SJCRH30 (cell line): Measurements from ENCODE around the gene SQOR. TPM values are rescaled to one million over a fixed set of nuclear protein-coding genes. Genes with fewer than 3 reads are reported as not detected.

Experiments
- DNase-seq, 2 experiments: peaks; one replicate each; pipeline ENCODE4 v3.0.0-alpha.2; 2015 to 2020
- H3K27ac ChIP-seq: fragments of 250-450 bp; sonication (Bioruptor Pico); 2 replicates; pipeline ENCODE4 v1.5.1; 2020; ENCODE audit warnings: mild to moderate bottlenecking, moderate library complexity
- H3K27me3 ChIP-seq: fragments of 250-450 bp; sonication (Bioruptor Pico); 2 replicates; pipeline ENCODE4 v1.5.1; 2020; ENCODE audit warnings: mild to moderate bottlenecking, moderate library complexity
- H3K36me3 ChIP-seq: fragments of 250-450 bp; sonication (Bioruptor Pico); 2 replicates; pipeline ENCODE4 v1.5.1; 2020; ENCODE audit warnings: mild to moderate bottlenecking, moderate library complexity
- H3K4me1 ChIP-seq: fragments of 250-450 bp; sonication (Bioruptor Pico); 2 replicates; pipeline ENCODE4 v1.5.1; 2020; ENCODE audit warnings: mild to moderate bottlenecking, moderate library complexity
- H3K4me3 ChIP-seq: fragments of 250-450 bp; sonication (Bioruptor Pico); 2 replicates; pipeline ENCODE4 v1.5.1; 2020; ENCODE audit warnings: mild to moderate bottlenecking, moderate library complexity
- H3K9me3 ChIP-seq: fragments of 250-450 bp; sonication (Bioruptor Pico); replicated peaks from 2 replicates; pipeline ENCODE4 v1.5.1; 2020; ENCODE audit warnings: mild to moderate bottlenecking, moderate library complexity
- total RNA-seq: library from RNA; depleted of rRNA; stranded (reverse); fragments of >200 nt; shearing (Covaris generic); gene quantifications from 2 replicates; pipeline ENCODE4 v1.2.3, GENCODE V29; 2014

Gene SQOR
- total RNA-seq, 1 experiment from 2014 or later: 0.67 TPM

DNA sequence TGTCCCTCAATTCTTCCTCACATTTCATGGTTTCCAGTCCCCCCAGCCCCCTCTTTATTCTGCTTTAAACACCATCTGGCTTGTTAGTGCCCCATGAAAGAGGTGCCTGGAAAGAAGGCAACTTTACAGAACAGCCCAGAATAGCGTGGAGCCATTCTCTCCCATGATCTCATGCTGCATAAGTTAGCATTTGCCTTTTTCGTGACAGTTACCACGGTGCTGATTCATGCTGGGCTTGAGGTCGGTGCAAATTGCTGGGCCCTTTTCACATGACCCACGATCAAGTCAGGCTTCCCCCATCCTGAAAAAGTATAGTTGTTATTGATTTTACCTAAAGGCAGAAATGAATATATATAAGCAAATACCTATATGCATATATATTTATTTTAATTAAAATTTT, 29.6 kb downstream of the SQOR start:
- H3K9me3 ChIP-seq: no peaks in the 10 kb centered on the region
- H3K4me3 ChIP-seq: no peak overlapping the region
- no peaks in the 10 kb centered on the region; the same call in none of the 2 replicates for H3K27me3 ChIP-seq
- no peaks in the 10 kb centered on the region for H3K4me1 ChIP-seq
- no peaks in the 10 kb centered on the region for H3K36me3 ChIP-seq
- no peak overlapping the region for H3K27ac ChIP-seq
- DNase-seq: no peak

DNA sequence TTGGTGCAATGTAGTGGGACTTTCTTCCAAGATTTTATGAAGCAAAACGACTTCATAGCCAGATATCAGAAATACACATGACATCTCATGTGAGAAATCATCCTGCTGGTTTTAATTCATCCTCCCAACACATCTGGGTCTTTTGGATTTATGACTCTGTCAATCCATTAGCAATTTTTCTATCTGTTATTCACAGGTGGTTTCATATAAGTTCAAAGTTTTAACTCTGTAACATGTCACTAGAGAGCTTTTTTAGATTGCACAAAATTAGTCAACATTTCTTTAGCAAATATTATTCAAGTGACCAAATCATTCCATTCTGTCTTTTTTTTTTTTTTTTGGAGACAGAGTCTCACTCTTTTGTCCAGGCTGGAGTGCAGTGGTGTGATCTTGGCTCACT, 30.4 kb downstream of the SQOR start:
- DNase-seq: no peak
- H3K4me1 ChIP-seq: no peaks in the 10 kb centered on the region
- no peaks in the 10 kb centered on the region for H3K36me3 ChIP-seq
- no peaks in the 10 kb centered on the region; the same call in none of the 2 replicates for H3K27me3 ChIP-seq
- H3K4me3 ChIP-seq: no peak overlapping the region
- H3K9me3 ChIP-seq: no peaks in the 10 kb centered on the region
- no peak overlapping the region for H3K27ac ChIP-seq

DNA sequence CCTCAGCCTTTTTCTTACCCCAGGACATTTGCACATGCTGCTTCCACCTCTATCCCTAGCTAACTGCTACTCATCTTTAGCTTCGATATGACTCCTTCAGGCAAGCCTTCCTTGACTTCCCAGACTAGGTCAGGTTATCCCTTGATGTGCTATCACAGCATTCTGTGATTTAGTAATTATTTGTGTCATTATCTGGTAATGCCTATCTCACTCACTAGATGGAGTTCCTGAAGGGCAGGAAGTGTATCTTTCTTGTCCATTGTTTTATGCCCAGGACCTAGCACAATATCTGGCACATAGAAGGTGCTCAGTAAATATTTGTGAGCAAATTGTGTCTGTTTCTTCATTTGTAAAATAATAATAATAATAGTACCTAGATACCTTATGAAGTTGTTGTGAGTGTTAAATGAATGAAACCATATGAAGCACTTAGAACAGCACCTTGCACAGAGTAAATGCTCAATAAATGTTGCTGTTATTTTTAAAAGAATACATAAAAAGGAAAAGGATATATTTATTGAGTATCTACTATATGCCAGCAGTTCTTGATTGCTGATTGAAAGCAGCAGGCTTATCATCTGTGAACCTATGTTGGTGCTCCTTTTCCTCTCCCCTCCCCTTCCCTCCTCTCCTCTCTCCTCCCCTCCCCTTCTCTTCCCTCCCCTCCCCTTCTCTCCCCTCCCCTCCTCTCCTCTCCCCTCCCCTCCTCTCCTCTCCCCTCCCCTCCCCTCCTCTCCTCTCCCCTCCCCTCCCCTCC, 31.5 kb downstream of the SQOR start:
- DNase-seq: no peak
- Histone ChIP-seq H3K4me1 (no peaks in the 10 kb centered on the region), H3K36me3 (no peaks in the 10 kb centered on the region), H3K27me3 (no peaks in the 10 kb centered on the region; the same call in 1 of the 2 replicates), H3K9me3 (no peaks in the 10 kb centered on the region), H3K27ac (no peak overlapping the region), H3K4me3 (no peak overlapping the region)

DNA sequence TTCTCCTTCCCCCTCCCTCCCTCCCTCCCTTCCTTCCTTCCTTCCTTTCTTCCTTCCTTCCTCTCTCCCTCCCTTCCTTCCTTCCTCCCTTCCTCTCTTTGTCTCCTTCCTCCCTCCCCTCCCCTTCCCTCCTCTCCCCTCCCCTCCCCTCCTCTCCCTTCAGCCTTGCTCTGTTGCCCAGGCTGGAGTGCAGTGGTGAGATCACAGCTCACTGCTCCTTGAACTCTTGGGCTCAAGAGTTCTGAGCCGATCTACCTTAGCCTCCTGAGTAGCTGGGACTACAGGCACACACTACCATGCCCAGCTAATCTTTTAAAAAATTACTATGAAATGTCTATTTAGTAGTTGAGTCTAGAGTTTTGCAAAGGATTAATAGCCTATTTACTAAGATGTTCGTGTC, 32.2 kb downstream of the SQOR start:
- Histone ChIP-seq H3K9me3 (no peaks in the 10 kb centered on the region), H3K27ac (no peak overlapping the region), H3K27me3 (no peaks in the 10 kb centered on the region; the same call in 1 of the 2 replicates), H3K4me3 (no peak overlapping the region), H3K36me3 (no peaks in the 10 kb centered on the region), H3K4me1 (no peaks in the 10 kb centered on the region)
- no peak for DNase-seq

DNA sequence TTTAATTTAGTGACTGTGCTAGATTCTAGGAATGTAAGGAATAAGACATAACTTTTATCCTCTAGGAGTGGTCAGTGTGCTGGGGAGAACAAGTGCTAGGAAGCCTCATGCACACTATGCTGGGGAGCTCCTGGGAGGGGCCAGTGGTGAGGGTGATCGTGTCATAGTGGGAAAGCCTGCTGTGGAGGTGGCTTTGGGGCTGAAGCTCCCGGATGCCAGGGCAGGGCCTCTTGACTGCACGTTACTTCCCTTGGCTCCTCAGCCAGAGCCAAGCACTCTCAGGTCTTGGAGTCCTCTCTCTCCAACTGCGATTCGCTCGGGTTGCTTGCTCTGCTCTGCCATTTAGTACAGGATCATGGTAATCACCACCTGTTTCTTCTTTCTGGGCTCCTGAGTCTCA, 33.6 kb downstream of the SQOR start:
- no peak overlapping the region for H3K27ac ChIP-seq
- no peak overlapping the region for H3K4me3 ChIP-seq
- no peaks in the 10 kb centered on the region for H3K9me3 ChIP-seq
- no peak for DNase-seq
- H3K27me3 ChIP-seq: peaks cover 3% of the 10 kb centered on the region; the same call in 1 of the 2 replicates
- H3K4me1 ChIP-seq: no peaks in the 10 kb centered on the region
- H3K36me3 ChIP-seq: no peaks in the 10 kb centered on the region

DNA sequence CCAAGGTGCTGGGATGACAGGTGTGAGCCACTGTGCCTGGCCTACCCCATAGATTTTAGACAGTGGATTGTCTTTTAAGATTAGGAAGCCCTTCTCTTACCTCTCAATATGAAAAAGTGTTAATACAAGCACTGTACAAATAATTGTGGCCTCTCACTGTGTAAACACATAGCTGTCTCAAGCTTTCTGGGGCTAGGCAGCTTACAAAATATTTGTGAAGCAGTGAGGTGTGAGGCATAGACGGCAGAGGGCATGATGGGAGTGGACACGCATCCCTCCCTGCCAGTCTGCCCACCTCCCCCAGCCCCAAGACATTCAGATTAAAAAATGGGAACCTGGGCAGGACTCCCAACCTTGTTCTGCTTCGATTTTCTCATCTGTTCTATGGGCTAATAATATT, 34.6 kb downstream of the SQOR start:
- Histone ChIP-seq H3K4me3 (no peak overlapping the region), H3K27ac (no peak overlapping the region), H3K27me3 (peaks cover 5% of the 10 kb centered on the region; the same call in 1 of the 2 replicates), H3K9me3 (no peaks in the 10 kb centered on the region), H3K4me1 (no peaks in the 10 kb centered on the region), H3K36me3 (no peaks in the 10 kb centered on the region)
- DNase-seq: no peak

DNA sequence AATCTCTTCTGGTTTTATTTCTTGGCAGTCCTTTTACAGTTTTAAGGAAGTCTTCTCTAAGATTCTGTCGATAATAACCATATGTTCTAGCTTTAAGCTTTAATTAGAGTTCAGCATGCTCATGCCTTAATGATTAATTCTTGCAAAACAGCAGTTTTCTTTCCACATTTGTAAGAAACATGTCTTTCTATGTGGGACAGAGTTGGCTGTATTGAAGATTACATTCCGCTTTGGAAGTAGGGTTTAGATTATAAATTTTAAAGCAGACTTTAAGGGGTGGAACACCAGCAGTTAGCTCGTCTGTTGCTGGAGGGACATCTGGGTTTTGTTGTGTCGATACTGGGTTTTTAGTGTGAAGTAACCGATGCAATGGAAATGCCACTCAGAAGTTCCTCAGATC, 35.3 kb downstream of the SQOR start:
- Histone ChIP-seq H3K4me1 (no peaks in the 10 kb centered on the region), H3K27ac (no peak overlapping the region), H3K9me3 (no peaks in the 10 kb centered on the region), H3K4me3 (no peak overlapping the region), H3K27me3 (peaks cover 5% of the 10 kb centered on the region; the same call in 1 of the 2 replicates), H3K36me3 (no peaks in the 10 kb centered on the region)
- DNase-seq: no peak

DNA sequence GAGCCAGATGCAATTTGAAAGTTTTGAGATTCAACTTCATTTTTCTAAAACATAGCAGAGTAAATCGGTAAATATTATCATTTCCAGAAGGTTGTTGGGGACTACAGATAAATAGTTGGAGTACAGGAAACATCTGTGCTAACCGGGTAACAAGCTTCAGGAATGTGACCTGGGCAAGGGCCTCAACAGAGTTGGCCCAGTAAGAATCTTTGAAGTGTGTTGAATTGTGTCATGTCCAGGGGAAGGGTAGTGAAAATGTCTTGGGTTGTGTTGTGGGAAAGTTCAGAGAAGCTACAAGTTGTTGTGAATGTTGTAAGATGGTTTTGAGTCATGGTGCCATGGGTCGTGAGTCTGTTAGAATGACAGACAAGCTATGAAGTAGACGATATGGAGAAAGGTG, 35.7 kb downstream of the SQOR start:
- no peak for DNase-seq
- Histone ChIP-seq H3K9me3 (no peaks in the 10 kb centered on the region), H3K4me3 (no peak overlapping the region), H3K36me3 (no peaks in the 10 kb centered on the region), H3K4me1 (no peaks in the 10 kb centered on the region), H3K27ac (no peak overlapping the region), H3K27me3 (peaks cover 5% of the 10 kb centered on the region; the same call in 1 of the 2 replicates)

DNA sequence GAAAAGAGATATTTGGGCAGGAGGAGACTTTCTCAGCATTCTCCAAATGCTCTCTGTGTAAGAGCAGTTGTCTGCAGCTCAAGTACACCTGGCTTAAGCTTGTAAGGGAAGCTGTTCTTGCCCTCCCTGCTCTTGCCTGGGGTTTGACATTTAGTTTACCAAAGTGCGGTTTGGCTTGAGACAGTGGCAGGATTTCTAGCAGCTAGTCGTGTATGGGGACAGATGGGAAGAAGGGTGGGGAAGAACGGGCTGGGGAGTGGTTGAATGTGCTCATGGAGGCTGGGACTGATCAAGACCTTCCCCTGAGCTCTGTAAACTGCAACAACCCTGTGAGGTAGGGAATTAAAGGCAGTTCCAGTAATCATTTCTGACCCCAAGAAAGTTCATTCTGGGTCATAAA, 39.8 kb downstream of the SQOR start:
- H3K27ac ChIP-seq: no peak overlapping the region
- peaks cover 5% of the 10 kb centered on the region; the same call in 1 of the 2 replicates for H3K27me3 ChIP-seq
- H3K4me3 ChIP-seq: no peak overlapping the region
- no peaks in the 10 kb centered on the region for H3K4me1 ChIP-seq
- H3K36me3 ChIP-seq: no peaks in the 10 kb centered on the region
- H3K9me3 ChIP-seq: no peaks in the 10 kb centered on the region
- no peak for DNase-seq

DNA sequence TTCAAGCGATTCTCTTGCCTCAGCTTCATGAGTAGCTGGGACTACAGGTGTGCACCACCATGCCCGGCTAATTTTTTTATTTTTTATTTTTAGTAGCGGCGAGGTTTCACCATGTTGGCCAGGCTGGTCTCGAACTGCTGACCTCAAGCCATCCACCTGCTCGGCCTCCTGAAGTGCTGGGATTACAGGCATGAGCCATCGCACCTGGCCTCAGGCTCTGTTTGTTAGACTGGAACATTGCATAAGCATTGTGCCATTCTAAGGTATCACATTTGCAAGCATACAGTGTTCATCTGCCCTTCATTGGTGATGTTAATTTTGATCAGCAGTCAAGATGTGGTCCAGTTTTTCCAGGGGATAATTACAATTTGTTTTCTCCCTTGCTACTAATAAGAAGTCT, 43.0 kb downstream of the SQOR start:
- no peak overlapping the region for H3K27ac ChIP-seq
- no peaks in the 10 kb centered on the region for H3K9me3 ChIP-seq
- H3K4me3 ChIP-seq: no peak overlapping the region
- H3K27me3 ChIP-seq: peaks cover 5% of the 10 kb centered on the region; the same call in 1 of the 2 replicates
- H3K4me1 ChIP-seq: no peaks in the 10 kb centered on the region
- H3K36me3 ChIP-seq: no peaks in the 10 kb centered on the region
- DNase-seq: no peak

DNA sequence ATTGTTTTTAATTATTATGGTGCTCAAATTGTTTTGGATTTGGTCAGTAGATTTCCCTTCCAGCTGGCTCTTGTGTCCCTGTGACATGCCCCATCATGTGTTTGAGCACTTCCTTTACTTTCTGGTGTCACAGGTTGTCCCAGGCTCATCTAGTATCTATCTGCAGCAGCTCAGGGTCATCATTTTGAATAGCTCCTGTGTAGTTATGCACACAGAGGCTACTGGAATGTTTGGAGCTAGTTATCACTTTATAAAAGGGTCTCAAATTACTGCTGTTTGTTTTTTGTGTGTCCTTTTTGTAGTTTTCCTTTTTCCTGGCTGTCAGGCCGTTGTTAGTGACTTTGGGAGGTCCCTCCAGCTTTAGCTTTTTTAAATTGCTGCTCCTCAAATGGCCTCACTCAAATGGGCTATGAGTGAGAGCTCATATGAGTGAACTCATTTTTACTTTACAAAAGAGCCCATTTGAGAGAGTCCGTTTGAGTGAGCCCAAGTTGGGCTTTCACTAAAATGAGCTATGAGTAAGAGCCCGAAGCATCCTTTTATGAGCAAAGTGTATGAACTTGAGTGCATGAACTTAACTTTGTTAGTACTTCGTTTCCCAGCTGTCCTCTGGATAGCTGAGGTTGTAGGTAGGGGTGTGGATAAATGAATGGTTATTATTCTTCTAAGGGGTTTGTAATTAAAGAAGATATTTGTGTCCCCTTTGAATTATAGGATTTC, 43.8 kb downstream of the SQOR start:
- Histone ChIP-seq H3K36me3 (no peaks in the 10 kb centered on the region), H3K4me1 (no peaks in the 10 kb centered on the region), H3K27ac (no peak overlapping the region), H3K9me3 (no peaks in the 10 kb centered on the region), H3K27me3 (no peaks in the 10 kb centered on the region; the same call in 1 of the 2 replicates), H3K4me3 (no peak overlapping the region)
- DNase-seq: no peak

DNA sequence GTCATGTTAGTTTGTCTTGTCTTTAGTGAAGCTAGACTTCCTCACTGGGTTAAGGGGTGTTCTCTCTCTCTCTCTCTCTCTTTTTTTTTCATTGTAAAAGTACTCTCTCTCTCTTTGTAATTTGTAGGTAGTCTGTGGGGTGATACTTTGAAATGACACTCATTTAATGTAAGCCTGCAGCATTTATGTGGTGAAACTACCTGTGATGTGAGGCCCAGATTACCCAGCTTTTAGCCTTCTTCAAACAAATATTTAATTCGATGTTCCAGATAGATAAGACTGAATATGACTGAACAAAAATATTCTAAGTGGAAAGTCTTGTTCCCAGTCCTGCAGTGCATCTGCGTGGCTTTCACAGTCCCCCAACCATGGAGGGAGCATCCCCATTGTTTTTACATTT, 49.7 kb downstream of the SQOR start:
- Histone ChIP-seq H3K4me3 (no peak overlapping the region), H3K36me3 (no peaks in the 10 kb centered on the region), H3K9me3 (no peaks in the 10 kb centered on the region), H3K4me1 (no peaks in the 10 kb centered on the region), H3K27me3 (no peaks in the 10 kb centered on the region), H3K27ac (no peak overlapping the region)
- no peak for DNase-seq

DNA sequence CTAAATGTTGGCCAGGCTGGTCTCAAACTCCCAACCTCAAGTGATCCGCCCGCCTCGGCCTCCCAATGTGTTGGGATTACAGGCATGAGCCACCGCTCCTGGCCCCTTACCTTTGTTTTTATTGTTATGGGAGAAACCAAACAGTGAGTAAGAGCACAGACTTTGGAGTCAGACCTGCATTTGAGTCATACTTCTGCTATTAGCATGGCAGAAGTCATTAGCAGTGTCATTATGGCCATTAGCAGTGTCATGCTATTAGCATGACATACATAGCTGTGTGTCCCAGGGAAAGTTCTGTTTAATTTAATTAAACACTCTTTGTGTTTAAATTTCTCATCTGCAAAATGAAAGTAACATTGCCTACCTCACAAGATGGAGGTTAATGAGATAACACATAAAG, 54.8 kb downstream of the SQOR start:
- no peaks in the 10 kb centered on the region; the same call in 1 of the 2 replicates for H3K27me3 ChIP-seq
- no peak for DNase-seq
- H3K9me3 ChIP-seq: no peaks in the 10 kb centered on the region

DNA sequence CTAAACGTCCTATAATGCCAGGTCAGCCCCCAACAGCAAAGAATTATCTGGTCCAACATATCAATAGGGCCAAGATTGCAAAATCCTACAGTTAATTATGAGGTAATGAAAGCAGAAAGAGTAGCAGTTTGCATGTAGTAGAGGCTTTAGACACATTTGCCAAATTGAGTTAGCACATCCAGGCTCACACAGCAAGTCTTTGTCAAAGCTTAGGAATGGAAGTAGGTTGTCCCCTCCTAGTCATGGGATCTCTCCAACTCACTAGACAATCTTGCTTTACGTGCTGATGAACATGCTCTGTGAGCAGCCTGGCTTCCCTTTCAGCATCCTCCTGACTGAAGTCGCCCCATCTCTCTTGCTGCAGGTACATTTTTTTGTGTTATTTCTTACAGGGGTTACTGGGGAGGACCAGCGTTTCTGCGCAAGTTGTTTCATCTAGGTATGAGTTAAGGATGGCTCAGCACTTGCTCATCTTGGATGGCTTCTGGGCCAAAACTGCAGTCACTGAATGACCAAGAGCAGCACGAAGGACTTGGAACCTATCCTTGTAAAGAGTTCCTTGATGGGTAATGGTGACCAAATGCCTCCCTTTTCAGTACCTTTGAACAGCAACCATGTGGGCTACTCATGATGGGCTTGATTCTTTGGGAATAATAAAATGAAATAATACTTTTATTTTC, 55.9 kb downstream of the SQOR start:
- Histone ChIP-seq H3K36me3 (no peaks in the 10 kb centered on the region), H3K4me1 (no peaks in the 10 kb centered on the region), H3K27me3 (peaks cover 7% of the 10 kb centered on the region), H3K27ac (no peak overlapping the region), H3K9me3 (no peaks in the 10 kb centered on the region), H3K4me3 (no peak overlapping the region)
- DNase-seq: no peak

More for the DNA sequence above, 54.8 kb downstream of the SQOR start:
- Histone ChIP-seq H3K4me3 (no peak overlapping the region), H3K36me3 (no peaks in the 10 kb centered on the region), H3K4me1 (no peaks in the 10 kb centered on the region), H3K27ac (no peak overlapping the region)

DNA sequence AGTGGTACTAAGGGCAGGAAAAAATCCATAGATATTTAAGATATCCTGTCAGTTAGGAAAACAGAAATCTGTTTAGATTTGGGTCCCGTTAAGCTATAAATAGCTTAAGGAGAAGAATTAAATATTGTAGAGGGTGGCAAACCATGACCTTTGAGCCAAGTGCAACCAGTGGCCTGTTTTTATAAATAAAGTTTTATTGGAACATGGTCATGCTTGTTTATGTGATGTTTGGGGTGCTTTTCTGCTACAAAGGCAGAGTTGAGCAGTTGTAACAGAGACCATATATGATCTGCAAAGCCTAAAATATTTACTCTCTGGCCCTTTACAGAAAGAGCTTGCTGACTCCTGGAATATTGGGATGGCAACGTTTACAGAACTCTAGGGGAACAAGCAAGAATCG, 66.3 kb downstream of the SQOR start:
- Histone ChIP-seq H3K27me3 (peaks cover 5% of the 10 kb centered on the region; the same call in 1 of the 2 replicates), H3K4me1 (peaks cover 3% of the 10 kb centered on the region; the same call in 1 of the 2 replicates), H3K36me3 (no peaks in the 10 kb centered on the region), H3K4me3 (no peak overlapping the region), H3K9me3 (no peaks in the 10 kb centered on the region), H3K27ac (no peak overlapping the region)
- no peak for DNase-seq
